ENCODE data around the gene SEC23A.
"Not testable (repeated sequence)": the region's sequence is repeated elsewhere in the genome, so short reads cannot be mapped to it uniquely, and the experiment has no call there.

SEC23A gene

DNA sequence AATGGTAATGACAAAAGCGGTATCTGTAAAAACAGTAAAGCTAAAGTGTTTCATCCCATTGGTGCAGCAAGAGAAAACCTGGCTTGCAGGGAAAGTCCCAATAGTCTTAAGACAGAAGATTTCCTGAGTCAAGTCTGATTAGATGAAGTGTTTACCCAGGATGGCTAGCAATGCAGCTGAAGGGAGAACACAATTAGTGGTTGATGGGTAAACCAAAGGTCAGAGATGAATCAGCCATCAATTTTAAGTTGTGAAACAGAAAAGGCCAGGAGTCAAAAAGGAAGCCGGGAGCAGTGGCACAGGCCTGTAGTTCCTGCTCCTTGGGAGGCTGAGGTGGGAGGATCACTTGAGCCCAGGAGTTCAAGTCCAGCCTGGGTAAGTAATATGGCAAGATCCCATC lies 52.6 kb downstream of the SEC23A start:
- Histone ChIP-seq H3K4me1 (ENCODE audit: control insufficient read depth, low read length) (no peaks in the 10 kb centered on the region), H3K4me3 (ENCODE audit: low read length) (no peak overlapping the region), H3K27ac (ENCODE audit: low read depth, low read length) (no peak overlapping the region), H3K4me2 (ENCODE audit: low read length) (no peak overlapping the region), H3K36me3 (ENCODE audit: control insufficient read depth, low read length) (peaks cover 50% of the 10 kb centered on the region), H3K27me3 (ENCODE audit: control insufficient read depth, low read length) (no peaks in the 10 kb centered on the region), H3F3A (ENCODE audit: control insufficient read depth, insufficient read depth) (no peaks in the 10 kb centered on the region), H3K9me3 (ENCODE audit: control insufficient read depth, insufficient read depth, low read length) (0 out of 2 replicates have a peak, but pooled peaks cover 3% of the 10 kb centered on the region), H3K9me2 (replicated peaks; ENCODE audit: control insufficient read depth, low read length) (no peaks in the 10 kb centered on the region), H3K79me2 (ENCODE audit: control insufficient read depth, low read length) (no peaks in the 10 kb centered on the region), H4K20me1 (ENCODE audit: control insufficient read depth, insufficient read depth, low read depth, low read length) (no peaks in the 10 kb centered on the region)
- TF ChIP-seq EZH2phosphoT487 (IDR thresholded peaks at IDR 0.05; ENCODE audit: borderline replicate concordance, low read length) (no peak), CTCF (IDR thresholded peaks at IDR 0.05; ENCODE audit: low read depth, low read length, poor library complexity, severe bottlenecking) (no peak)

GRCh38 chr14:39045889-39046288 lies 57.1 kb downstream of the SEC23A start:
- not testable (repeated sequence) for H3K4me2 ChIP-seq (ENCODE audit: low read length); H3K27me3 ChIP-seq (ENCODE audit: control insufficient read depth, low read length); H3F3A ChIP-seq (ENCODE audit: control insufficient read depth, insufficient read depth); H3K79me2 ChIP-seq (ENCODE audit: control insufficient read depth, low read length); H4K20me1 ChIP-seq (ENCODE audit: control insufficient read depth, insufficient read depth, low read depth, low read length); H3K4me1 ChIP-seq (ENCODE audit: control insufficient read depth, low read length); H3K4me3 ChIP-seq (ENCODE audit: low read length); H3K9me2 ChIP-seq (replicated peaks; ENCODE audit: control insufficient read depth, low read length); H3K27ac ChIP-seq (ENCODE audit: low read depth, low read length); H3K9me3 ChIP-seq (ENCODE audit: control insufficient read depth, insufficient read depth, low read length)
- H3K36me3 ChIP-seq (ENCODE audit: control insufficient read depth, low read length), result peaks cover 52% of the 10 kb centered on the region

DNA sequence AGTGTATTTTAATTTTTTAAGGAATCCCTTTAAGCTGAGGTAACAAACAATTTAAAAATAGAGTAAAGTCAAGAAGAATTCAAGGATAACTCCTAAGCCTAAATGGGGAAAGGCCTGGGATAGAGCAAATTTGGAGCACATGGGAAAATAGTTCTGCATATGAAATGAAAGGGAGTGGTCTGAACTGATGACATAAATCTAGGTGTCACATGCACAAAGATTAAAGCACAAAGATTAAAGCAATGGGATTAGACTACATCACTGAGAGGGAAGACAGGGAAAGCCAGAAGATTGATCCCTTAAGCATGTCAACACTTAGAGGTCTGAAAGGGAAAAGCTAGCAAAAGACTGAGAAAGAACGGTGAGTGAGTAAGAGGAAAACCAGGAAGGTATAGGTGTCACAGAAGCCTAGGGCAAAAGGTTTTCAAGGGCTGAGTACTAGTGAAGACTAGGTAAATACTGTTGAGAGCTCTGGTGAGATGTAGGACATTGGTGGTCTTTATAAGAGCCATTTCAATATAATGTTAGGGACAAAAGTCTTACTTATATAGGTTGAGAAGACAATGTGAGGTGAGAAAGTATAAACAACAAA lies 59.6 kb downstream of the SEC23A start:
- H3K4me3 ChIP-seq (ENCODE audit: low read length), result no peak overlapping the region
- TF ChIP-seq CTCF (IDR thresholded peaks at IDR 0.05; ENCODE audit: low read depth, low read length, poor library complexity, severe bottlenecking), result no peak
- no peak for TF ChIP-seq EZH2phosphoT487 (IDR thresholded peaks at IDR 0.05; ENCODE audit: borderline replicate concordance, low read length)
- H3K79me2 ChIP-seq (ENCODE audit: control insufficient read depth, low read length), result no peaks in the 10 kb centered on the region
- peaks cover 8% of the 10 kb centered on the region for H3K4me1 ChIP-seq (ENCODE audit: control insufficient read depth, low read length)
- H3K9me2 ChIP-seq (replicated peaks; ENCODE audit: control insufficient read depth, low read length), result no peaks in the 10 kb centered on the region
- no peak overlapping the region for H3K4me2 ChIP-seq (ENCODE audit: low read length)
- H3K36me3 ChIP-seq (ENCODE audit: control insufficient read depth, low read length), result peaks cover 61% of the 10 kb centered on the region
- no peaks in the 10 kb centered on the region for H3K27me3 ChIP-seq (ENCODE audit: control insufficient read depth, low read length)
- H4K20me1 ChIP-seq (ENCODE audit: control insufficient read depth, insufficient read depth, low read depth, low read length), result no peaks in the 10 kb centered on the region
- H3K27ac ChIP-seq (ENCODE audit: low read depth, low read length), result no peak overlapping the region
- H3F3A ChIP-seq (ENCODE audit: control insufficient read depth, insufficient read depth), result no peaks in the 10 kb centered on the region
- no peaks in the 10 kb centered on the region for H3K9me3 ChIP-seq (ENCODE audit: control insufficient read depth, insufficient read depth, low read length)

DNA sequence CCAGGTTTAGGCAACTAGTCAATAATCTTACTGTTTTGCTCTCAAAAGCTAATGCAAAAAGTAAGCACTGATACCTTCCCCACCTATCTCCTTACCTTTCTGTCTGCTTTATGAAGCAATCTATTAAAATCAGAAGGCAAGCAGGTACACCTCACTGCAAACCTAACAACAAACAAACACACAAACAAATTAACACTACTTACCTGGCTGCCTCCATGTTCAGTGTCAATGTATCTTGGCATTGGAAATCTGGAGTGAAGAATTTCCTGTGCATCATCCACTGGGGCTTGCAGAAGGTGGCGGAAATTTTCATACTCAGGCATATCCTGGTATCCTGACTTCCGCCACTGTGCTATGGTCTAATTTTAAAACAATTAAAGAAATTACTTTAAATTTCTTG lies 62.5 kb downstream of the SEC23A start:
- no peaks in the 10 kb centered on the region for H3K9me3 ChIP-seq (ENCODE audit: control insufficient read depth, insufficient read depth, low read length)
- no peaks in the 10 kb centered on the region for H3K79me2 ChIP-seq (ENCODE audit: control insufficient read depth, low read length)
- TF ChIP-seq CTCF (IDR thresholded peaks at IDR 0.05; ENCODE audit: low read depth, low read length, poor library complexity, severe bottlenecking), result no peak
- no peak for TF ChIP-seq EZH2phosphoT487 (IDR thresholded peaks at IDR 0.05; ENCODE audit: borderline replicate concordance, low read length)
- no peaks in the 10 kb centered on the region for H4K20me1 ChIP-seq (ENCODE audit: control insufficient read depth, insufficient read depth, low read depth, low read length)
- peaks cover 58% of the 10 kb centered on the region for H3K36me3 ChIP-seq (ENCODE audit: control insufficient read depth, low read length)
- no peak overlapping the region for H3K4me2 ChIP-seq (ENCODE audit: low read length)
- H3K27ac ChIP-seq (ENCODE audit: low read depth, low read length), result no peak overlapping the region
- peaks cover 9% of the 10 kb centered on the region for H3K4me1 ChIP-seq (ENCODE audit: control insufficient read depth, low read length)
- H3F3A ChIP-seq (ENCODE audit: control insufficient read depth, insufficient read depth), result no peaks in the 10 kb centered on the region
- no peaks in the 10 kb centered on the region for H3K9me2 ChIP-seq (replicated peaks; ENCODE audit: control insufficient read depth, low read length)
- H3K4me3 ChIP-seq (ENCODE audit: low read length), result no peak overlapping the region
- no peaks in the 10 kb centered on the region for H3K27me3 ChIP-seq (ENCODE audit: control insufficient read depth, low read length)

Data from DOHH2 (cell line).